GM18909 (cell line): ENCODE measurements around the gene HECW1.
A peak's percentile ranks its signal among the peaks of the same experiment; 100 is the strongest.

Experiments
- ATAC-seq: cut with Tn5 transposase; IDR thresholded peaks from one replicate; pipeline ENCODE4 v1.9.1; 2021; ENCODE audit warnings: mild to moderate bottlenecking; ENCODE audit not compliant: unreplicated experiment, poor library complexity

HECW1 gene

GRCh38 chr7:43516581-43517342, 404.3 kb downstream of the HECW1 start:
- peak; percentile 74 for ATAC-seq

DNA sequence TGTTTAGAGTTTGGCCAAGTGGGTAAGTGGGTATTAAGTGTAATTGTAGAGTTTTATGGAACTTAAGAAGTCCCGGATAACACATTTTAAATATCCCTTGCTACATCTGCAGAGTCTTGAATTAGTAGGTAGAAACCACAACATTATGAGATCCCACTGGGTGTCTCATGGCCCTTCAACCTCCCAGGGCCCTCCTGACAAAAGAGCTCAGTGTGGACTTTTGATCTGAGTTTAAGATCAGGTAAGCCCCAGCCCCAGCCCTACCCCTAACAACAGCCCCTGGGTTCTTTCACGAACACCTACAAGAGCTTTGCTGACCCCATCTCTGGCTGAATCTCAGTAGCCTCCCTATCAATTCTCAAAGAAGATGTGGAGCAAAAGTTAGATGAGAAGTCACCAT, 405.0 kb downstream of the HECW1 start:
- ATAC-seq = no peak

DNA sequence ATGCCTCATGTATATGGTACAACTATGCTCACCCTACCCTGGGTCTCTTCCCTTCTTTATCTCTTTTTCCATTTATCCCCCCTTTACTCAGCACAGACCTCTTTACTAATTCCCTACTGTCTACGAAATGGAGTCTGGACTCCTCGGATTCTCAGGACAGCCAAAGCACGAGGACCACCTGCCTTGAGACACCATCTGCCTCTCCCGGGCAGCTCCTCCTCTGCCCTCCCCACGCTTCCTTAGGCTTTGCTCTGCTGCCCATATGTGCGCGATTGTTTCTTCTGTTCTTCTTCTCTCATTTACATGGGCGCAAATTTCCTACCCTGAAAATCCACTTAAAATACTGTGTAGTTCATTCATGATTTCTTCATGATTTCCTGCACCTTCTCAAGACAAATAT, 407.8 kb downstream of the HECW1 start:
- ATAC-seq = no peak

- no peak for ATAC-seq
These were observed 410.1 kb downstream of the HECW1 start for GRCh38 chr7:43522406-43523156.

GRCh38 chr7:43528576-43529354, 416.3 kb downstream of the HECW1 start:
- no peak for ATAC-seq

GRCh38 chr7:43530553-43531410, 418.3 kb downstream of the HECW1 start:
- no peak for ATAC-seq

GRCh38 chr7:43531700-43532099, 419.3 kb downstream of the HECW1 start:
- ATAC-seq = no peak

- no peak for ATAC-seq
These were observed 421.5 kb downstream of the HECW1 start for GRCh38 chr7:43533801-43534479.

- ATAC-seq = no peak
These were observed 422.6 kb downstream of the HECW1 start for GRCh38 chr7:43535031-43535451.

DNA sequence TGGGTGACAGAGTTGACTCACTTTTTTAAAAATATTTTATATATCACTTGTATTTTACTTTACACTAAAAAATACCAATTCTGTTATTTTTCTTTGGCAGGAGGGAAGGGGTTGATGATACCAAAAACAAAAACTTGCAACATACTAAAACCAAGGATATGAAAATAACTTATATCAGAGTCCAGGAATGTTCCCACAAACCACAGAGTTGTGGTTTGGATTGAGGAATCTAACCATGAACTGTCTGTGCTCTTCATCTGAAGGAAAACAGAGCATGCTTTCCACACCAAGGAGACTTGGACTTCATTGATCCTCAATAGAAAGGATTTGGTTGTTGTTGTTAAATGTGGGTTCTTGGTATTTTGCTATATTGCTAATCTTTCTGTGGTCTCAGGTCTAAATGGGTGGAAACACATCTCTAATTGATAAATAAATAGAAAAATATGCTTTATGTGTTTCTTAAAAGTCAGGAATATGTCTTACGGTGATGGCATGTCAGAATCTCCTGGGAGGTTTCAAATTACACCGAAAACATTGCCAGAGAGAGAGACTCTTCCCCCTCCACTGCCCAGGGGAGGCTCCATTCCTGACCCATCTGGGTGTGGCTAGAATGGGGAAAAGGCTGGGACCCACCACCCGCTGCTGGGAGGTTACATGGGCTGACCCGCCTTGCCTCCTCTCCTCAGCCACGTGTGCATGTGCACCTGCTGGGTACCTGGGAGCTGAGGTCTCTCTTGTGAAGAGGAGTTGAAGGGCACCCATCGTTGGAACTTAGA, 423.6 kb downstream of the HECW1 start:
- ATAC-seq = no peak

DNA sequence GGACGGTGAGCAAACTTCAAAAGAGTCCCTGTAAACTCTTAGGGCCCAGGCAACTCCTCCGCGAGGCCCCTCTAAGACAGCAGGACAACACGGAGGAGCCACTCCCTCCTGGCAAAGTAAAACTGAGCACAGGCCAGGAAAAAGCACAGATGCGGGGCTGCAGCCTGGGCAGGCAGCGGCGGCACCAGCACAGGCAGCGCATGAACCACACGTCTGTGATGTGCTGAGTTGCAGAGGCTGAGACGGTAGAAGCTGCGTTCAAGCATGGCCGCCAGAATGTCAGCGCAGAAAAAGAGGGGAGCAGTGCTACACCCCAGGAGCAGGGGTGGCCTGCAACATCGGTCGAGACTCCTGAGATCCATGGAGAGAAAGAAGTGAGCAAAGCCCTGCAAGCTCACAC, 424.3 kb downstream of the HECW1 start:
- no peak for ATAC-seq

- no peak for ATAC-seq
These were observed 425.4 kb downstream of the HECW1 start for GRCh38 chr7:43537765-43538403.

DNA sequence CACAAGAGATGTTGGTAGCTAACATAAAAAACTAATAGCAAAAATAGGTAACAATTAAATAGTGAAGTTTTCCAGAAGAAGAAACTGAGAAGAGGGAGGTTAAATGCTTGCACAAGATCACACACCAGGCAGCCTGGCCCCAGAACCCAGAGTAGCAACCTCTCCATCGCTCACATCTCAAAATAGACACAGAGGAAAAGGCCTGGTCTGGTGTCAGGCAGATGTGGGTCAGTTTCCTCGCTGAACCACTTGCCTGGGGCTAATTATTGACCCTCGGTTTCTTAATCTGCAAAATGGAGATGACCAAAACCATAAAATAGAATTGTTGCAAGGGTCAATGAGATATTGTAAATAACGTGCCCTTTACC, 425.9 kb downstream of the HECW1 start:
- ATAC-seq = no peak

GRCh38 chr7:43540471-43540870, 428.0 kb downstream of the HECW1 start:
- ATAC-seq = no peak

DNA sequence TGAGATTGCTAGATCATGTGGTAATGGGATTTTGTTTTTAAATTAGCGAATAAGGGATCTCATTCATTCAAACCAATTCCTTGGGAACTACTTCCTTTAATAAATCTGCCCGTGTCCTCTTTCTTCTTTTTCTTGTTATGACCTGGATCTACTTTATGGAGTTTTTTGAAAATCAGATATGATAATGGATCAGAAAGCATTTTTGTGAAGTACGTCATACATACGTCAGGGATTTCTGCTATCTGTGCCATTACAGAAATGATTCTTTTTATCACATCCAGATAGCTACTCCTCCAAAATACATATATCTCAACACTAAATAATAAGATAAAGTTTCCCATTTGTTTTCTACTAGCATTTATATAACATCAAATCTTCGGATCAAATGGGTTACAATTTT, 430.3 kb downstream of the HECW1 start:
- ATAC-seq = no peak

DNA sequence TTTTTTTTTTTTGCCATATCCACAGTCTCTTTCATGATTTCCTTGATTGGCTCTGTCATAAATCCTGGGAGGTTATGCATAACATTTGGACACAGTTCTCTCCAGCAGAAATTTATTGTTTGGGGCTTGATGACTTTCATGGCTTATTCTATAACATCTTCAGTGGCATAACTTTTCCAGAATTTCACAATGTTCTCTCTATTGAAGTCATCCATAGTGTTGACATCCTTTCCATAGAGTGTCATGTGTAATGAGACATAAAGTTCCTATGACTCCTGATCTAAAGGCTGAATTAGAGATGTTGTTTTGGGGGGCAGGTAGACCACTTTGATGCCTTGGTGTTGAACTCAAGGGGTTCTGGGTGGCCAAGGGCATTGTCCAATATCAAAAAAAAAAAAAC, 433.8 kb downstream of the HECW1 start:
- ATAC-seq = no peak

DNA sequence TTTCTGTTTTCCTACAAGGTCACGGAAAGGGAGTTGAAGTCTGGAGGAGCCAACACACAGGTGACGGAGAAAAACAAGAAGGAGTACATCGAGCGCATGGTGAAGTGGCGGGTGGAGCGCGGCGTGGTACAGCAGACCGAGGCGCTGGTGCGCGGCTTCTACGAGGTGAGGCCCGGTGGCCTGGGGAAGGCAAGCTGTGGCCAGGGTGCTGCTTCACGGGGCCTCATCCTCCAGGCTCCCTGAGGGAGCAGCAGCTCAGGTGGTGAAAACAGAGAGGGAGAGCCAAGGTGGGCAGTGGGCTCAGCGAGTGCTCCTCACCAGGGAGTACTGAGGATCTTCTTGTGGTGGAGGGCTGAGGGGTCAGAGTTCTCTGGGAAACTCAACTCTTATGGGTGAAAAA, 438.0 kb downstream of the HECW1 start:
- no peak for ATAC-seq

- no peak for ATAC-seq
These were observed 439.7 kb downstream of the HECW1 start for GRCh38 chr7:43552122-43552521.
